Measurements from ENCODE around the gene ZNF385B.

Gene ZNF385B

GRCh38 chr2:179856205-179856604 is 5.2 kb downstream of the ZNF385B start:
- no peak for DNase-seq (ENCODE audit: low read depth)
- no peak for TF ChIP-seq CTCF (conservative IDR thresholded peaks at IDR 0.05; ENCODE audit: low read length)
- no peak overlapping the region for H3K4me3 ChIP-seq (ENCODE audit: low read length)

DNA sequence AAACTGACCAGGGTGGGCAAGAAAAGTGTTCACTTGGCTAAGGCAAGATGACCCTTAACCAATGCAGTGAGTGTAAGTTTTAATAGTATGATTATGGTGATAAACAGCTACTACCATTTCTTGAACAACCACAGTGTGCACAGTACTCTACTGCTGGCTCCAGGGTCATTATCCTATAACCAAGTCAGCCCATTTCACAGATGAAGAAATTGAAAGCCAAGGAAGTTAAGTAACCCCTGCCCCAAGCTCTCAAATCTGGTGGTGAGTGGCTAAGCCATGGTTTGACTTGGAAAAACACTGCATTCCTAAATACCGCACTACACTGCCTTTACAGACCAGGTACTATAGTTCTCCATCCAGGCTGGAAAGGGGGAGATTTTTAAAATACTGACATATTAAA is 5.7 kb downstream of the ZNF385B start:
- H3K4me3 ChIP-seq (ENCODE audit: low read length), result no peak overlapping the region
- TF ChIP-seq CTCF (conservative IDR thresholded peaks at IDR 0.05; ENCODE audit: low read length), result no peak
- DNase-seq (ENCODE audit: low read depth), result no peak

DNA sequence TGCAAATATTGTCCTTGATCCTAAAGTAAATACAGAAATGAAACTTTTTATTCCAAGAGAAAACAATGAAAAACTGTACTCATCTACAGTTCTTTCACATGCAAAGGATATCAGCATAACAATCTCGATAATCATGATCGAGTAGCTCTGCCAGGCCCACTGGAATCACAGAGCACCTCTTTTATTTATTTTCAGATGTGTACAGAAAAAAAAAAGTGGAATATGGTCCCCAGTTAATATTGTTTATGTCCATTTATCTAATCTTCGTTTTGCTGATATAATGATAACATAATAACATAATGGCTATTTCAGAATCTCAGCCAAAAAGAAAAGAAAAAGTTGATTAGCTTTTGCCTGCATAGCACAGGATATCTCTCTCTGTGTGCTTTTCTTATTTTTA is 6.5 kb downstream of the ZNF385B start:
- DNase-seq (ENCODE audit: low read depth), result no peak
- TF ChIP-seq CTCF (conservative IDR thresholded peaks at IDR 0.05; ENCODE audit: low read length), result no peak
- H3K4me3 ChIP-seq (ENCODE audit: low read length), result no peak overlapping the region

DNA sequence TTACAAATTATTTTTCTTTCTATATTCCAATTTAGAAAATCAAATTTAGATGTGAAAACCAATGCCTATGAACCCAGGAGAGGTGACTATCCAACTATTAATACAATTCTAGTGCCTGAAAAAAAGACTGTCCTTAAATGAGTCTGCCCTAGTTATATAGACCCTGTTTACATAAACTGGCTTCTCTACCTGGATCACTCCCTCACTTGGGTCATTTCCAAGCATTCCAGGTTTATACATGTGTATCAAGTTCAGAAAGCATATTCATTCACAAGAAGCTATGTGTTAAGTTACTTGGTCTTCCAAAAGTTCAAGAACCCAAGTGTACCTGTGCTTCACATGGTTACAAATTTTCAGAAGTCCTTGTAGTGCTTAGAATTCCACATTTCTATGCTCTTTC is 8.3 kb downstream of the ZNF385B start:
- DNase-seq (ENCODE audit: low read depth), result no peak
- H3K4me3 ChIP-seq (ENCODE audit: low read length), result no peak overlapping the region
- TF ChIP-seq CTCF (conservative IDR thresholded peaks at IDR 0.05; ENCODE audit: low read length), result no peak

DNA sequence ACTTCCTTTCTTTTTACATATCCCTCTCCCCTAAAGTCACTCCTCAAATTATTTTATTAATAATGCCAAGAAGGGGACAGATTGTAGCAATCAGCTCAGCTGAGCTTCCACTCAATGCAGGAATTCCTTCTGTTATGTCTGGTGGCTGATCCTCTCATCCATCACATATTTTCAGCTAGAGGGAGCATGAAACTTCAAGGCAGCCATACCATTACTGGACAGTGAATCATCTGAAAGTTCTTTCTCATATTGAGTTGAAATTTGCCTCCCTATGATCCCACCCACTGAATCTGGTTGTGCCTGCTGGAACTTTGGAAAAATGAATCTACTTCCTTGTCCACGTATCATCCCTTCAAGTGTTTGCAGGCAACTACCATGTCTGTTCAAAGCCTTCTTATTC is 11.2 kb downstream of the ZNF385B start:
- peak; percentile 55 for TF ChIP-seq CTCF (conservative IDR thresholded peaks at IDR 0.05; ENCODE audit: low read length)
- H3K4me3 ChIP-seq (ENCODE audit: low read length), result no peak overlapping the region
- peak; percentile 58 for DNase-seq (ENCODE audit: low read depth)

DNA sequence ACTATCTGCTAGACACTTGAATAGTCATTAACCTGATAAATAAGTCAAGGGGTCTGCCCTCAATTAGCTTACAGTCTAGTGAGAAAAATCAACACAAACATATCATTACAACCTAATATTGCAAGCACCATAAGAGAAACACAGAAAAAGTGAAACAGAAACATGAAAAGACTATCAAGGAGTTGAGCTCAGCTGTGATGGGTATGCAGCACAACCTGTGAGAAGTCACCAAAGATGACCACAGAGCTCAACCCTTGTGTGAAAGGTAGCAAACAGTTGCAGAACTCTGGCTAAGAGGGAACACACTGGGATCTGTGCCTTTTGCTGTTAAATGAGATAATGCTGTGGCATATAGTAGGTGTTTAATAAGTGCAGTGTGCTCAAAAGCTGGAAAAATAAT is 11.7 kb downstream of the ZNF385B start:
- DNase-seq (ENCODE audit: low read depth), result no peak
- no peak overlapping the region for H3K4me3 ChIP-seq (ENCODE audit: low read length)
- TF ChIP-seq CTCF (conservative IDR thresholded peaks at IDR 0.05; ENCODE audit: low read length), result no peak

DNA sequence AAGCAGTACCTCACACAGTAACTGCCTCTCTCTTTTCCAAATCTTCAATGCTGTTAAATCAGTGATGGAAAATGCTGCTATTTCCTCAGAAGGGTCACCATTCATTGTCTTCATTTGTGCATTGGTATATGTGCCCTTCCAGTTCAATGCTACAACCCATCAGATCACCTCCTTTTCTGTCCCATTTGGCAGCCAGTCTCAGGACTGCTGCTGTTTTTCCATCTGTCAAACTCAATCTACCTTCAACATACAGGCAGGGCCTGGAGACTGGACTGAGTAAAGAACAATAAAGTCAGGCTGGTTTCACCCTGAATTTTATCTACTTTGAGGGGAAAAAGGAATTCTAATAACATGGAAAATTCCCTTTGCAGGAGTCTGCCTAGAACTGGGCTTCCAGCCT is 17.9 kb downstream of the ZNF385B start:
- no peak overlapping the region for H3K4me3 ChIP-seq (ENCODE audit: low read length)
- no peak for TF ChIP-seq CTCF (conservative IDR thresholded peaks at IDR 0.05; ENCODE audit: low read length)
- no peak for DNase-seq (ENCODE audit: low read depth)
